Measurements from ENCODE around the gene ADCK1.
"Not testable (repeated sequence)": the region's sequence is repeated elsewhere in the genome, so short reads cannot be mapped to it uniquely, and the experiment has no call there.

The ADCK1 gene

DNA sequence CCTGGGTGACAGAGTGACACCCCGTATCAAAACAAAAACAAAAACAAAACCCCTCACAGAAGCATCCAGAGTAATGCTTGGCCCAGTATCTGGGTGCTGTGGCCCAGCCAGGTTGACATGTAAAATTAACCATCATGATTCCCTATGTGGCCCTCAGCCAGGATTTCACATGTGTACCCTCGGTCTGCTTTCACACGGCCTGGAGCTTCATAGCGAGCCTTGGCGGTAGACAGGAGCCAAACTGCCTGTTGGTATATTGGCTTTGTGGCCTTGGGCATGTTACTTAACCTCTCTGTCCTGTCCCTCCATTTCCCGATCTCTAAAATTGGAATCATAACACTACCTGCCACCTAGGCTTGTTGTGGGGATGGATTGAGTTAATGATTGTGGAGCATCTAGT lies 65.5 kb downstream of the ADCK1 start:
- no peak for DNase-seq (ENCODE audit: low read depth in 2 of 2)

DNA sequence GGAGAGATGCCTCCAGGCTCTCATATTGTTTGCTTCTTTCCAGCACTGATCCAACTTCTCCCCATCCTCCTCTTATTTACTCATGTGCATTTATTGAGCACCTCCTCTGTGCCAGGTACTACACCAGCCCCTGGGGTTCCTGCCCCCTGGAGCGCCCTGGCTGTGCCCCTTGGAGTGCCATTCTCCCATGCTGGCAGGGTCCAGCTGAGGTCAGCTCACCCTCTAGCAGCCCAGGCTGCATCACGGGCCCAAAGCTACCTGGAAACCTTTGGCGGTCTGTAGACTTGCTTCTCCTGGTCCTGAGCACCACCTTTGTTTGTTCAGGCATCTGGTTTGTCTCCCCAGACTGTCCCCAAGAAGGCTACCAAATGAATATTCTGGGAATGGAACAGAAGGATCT lies 67.0 kb downstream of the ADCK1 start:
- DNase-seq (ENCODE audit: low read depth in 2 of 2) = no peak

DNA sequence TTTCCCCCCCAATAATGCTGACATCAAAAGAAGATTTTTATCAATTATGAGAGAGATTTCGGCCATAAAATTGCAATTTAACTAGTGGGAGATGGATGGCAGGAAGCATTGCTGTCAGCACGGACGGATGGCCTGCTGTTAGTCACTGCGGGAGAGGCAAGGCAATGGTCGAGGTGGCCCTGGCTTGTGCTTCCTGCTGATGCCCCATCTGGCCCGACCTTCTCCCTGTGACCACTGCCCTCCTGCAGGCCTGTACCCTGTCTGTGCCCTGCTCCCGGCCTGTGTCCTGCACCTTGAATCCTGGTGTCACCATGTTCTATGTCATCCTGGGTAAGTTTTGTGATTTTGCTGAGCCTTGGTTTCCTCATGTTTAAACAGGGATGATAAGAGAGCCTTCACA lies 67.6 kb downstream of the ADCK1 start:
- no peak for DNase-seq (ENCODE audit: low read depth in 2 of 2)

DNA sequence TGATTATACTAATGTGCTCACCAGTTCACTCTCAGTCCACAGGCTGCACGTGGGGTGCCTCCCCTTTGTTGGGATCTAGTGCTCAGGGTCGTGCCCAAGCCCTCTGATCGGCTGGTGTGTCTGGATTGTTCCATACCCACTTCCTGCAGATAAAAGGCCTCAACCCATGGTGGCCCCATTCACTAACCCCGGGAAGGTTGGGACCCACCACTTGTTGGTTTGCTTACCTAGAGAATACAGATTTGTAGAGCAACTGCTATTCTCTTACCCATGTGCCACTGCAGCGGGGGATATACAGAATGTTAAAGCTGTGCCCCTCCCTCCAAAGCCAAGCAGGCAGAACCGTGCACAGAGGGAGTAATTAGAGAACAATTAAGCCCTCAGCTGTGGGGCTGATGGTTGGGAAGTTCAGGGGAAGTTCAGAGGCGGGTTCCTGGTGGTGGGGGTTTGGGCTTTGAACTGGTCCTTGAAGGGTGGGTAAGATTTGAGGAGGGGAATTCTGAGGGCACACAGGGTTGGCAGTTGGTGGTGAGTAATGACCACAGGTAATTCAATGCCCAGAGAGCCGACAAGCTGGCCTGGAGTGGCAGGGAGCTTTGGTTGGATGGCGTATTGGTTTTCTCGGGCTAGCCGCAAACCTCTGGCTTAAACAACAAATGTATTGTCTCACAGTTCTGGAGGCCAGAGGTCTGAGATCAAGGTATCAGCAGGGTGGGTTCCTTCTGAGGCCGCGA lies 68.8 kb downstream of the ADCK1 start:
- no peak for DNase-seq (ENCODE audit: low read depth in 2 of 2)

DNA sequence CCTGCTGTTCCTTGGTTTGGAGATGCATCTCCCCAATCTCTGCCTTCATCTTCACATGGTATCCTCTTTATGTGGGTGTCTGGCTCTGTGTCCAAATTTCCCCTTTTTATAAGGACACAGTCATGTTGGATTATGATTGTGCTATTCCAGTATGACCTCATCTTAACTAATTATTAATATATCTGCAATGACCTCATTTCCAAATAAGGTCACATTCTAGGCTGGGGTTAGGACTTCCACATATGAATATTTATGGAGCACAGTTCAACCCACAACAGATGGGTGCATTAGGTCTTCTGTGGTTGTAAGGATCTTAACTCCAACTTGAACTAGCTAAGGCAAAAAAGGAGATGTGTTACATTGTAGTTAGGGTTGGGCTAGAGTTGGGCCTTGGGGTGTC lies 69.4 kb downstream of the ADCK1 start:
- DNase-seq (ENCODE audit: low read depth in 2 of 2) = no peak

DNA sequence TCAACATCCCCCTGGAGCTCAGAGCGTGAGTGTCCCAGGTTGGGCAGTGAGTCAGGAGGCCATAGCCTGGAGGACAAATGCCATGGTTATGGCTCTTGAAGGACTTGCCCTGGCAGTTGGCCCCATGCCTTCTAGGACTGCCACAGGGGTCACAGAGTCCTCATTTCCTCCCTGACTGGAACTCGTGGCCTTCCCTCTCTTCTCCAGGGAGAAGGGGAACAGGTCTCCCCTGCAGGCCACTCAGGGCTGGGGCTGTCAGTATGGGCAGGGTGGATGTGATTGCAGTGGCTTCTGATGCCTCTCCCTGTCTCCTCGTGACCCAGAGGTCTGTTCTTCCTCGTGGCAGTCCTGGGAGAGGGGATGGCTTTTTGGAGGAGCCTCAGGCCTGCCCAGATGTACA lies 70.7 kb downstream of the ADCK1 start:
- DNase-seq (ENCODE audit: low read depth in 2 of 2) = no peak

DNA sequence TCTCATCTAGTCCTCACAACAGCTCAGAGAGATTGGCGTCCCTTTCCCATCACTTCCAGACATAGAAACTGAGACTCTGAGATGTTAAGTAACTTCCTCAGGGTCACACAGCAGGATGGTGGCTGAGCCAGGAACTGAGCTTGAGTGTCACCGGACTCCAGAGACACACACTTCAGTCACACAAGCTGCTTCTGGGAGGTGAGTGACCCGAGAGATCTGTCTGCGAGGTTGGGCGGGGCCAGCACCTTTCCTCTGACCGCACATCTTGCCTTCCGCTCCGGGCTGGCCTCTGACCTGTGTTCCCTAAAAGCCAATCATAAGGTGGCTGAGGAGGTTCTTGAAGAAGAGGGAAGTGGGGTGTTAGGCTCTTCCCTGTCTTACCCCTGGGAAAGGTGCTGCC lies 72.2 kb downstream of the ADCK1 start:
- no peak for DNase-seq (ENCODE audit: low read depth in 2 of 2)

DNA sequence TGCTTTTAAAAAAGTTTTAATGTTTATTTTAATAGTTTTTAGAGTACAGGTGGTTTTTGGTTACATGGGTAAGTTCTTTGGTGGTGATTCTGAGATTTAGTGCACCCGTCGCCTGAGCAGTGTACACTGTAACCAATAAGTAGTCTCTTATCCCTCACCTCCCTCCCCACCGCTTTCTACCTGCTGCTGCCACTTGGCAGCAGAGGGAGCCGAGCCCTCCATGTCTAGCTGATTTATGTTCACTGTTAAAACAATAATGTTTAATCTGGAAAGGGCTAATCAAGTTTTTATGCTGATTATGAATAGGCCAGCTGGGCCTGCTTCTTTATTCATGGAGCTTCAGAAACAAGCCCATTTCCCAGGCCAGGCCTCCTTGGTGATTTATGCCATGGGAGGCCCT lies 73.1 kb downstream of the ADCK1 start:
- DNase-seq (ENCODE audit: low read depth in 2 of 2) = no peak

DNA sequence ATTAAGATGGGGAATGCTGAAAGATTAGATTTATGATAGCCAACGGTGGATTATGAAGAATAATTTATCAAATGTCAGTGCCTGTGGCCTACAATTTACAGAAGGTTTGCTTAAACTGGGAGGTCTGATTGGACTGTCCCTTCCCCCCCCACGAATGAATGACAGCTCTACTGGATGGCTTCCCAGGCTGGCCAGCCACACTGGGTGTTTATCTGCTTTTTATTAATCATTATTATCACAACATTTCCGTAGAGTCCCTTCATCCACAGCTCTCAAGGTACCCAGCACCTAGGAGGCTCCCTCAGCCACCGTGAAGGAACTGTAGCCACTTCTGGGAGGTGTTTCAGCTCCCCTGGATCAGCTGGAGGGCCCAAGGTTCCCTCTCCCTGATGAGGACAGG lies 78.9 kb downstream of the ADCK1 start:
- no peak for DNase-seq (ENCODE audit: low read depth in 2 of 2)

DNA sequence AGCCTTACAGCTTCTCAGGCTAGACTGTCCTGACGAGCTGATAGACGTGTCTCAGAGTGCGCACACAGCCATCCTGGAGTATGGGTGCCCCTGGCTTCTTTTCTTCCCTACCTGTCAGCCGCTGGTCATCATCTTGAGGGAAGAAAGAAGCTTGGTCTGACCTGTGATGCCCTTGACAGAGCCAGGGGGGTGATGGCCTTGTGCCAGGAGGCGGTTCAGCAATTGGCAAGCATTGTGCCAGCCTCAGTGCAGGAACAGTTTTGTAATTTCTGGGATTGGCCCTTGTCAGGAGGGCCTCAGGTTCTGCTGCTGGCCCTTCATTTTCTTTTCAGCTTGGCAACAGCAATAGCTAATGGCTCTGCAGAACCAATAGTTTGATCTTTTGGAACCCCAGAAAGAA lies 80.1 kb downstream of the ADCK1 start:
- DNase-seq (ENCODE audit: low read depth in 2 of 2) = no peak

DNA sequence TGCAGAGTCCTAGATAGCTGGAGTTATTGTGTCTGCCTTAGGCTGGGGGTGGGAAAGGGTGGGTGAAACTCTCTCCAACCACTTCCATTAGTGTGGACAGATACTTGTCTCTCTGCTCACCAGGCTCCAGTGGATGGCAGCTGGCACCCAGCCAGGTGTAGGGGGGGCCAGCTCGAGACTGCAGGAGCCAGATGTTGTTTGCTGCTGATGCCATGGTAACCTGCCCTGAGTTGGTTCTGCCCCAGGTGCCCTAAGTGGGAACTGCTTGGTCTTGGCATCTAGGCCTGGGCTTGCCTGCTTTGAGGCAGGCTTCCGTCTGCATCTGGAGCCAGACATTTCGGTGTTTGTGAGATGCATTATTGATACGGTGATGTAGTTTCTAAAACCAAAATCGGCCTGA lies 82.2 kb downstream of the ADCK1 start:
- no peak for DNase-seq (ENCODE audit: low read depth in 2 of 2)

DNA sequence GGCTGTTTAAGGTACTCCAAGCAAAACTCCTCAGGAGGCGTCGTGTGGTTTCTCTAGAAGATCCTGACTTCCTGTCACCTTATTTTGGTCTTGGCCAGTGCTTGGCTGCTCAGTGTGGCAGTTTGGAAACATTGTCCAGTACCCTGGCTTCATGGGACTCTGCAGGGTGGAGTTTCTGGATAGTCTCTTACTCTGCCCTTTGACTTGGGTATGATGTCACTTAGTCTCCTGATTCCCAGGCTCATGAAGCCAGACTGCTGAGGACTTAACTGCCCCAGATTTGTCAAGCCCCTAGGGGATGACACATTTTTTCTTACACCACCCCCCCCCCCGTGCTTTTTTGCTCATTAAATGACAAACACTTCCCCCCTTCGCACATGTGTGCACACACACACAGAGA lies 82.7 kb downstream of the ADCK1 start:
- no peak for DNase-seq (ENCODE audit: low read depth in 2 of 2)

DNA sequence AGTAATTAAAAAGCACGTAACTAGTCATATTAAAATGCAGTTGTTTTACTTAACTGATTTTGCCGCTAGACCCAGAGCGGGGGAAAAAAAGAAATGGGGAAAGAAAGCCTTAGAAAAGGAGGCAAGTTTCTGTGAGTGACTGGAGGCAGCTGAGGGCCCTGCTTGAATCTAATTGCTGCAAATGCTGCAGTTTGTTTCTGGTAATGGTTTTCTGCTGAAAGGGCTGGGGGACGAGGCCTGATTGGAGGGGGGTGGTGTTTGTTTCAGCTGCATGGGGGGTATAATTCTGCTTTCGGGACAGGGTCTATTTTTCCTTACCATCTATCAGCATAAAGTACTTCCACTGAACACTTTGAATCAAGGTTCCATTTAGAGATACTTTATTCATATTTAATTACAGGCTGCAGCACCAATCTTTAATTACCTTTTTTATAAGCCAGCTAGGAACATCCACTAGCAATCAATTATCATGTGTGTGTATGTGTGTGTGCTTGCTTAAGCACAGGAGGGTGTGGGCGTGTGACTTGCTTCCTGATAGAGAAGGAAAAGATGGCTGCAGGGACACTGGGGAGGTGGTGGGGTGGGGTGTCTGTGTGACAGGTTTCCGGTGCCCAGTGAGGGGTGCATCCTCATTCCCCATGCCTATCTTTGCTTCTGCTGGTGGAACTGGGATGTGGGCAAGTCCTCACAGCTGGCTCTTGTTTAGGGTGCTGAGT lies 83.4 kb downstream of the ADCK1 start:
- DNase-seq (ENCODE audit: low read depth in 2 of 2) = no peak

DNA sequence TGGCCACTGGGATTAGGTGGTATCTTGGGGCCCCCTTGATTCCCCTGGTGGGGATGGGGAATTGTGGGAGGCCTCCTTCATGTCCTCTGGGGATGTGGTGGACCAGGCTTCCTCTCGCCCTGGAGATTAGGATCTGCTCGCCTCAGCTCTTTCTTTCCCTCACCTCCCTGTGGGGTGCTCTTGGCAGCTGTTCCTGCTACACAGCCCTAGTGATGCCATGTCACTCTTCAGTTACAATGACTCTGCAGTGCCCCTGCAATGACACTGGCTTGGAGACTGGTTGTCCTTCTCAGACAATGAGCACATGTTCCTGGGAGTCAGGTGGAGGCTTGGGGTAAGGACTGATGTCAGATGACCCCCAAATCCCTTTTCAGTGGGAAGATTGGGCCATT lies 83.9 kb downstream of the ADCK1 start:
- DNase-seq (ENCODE audit: low read depth in 2 of 2) = no peak

DNA sequence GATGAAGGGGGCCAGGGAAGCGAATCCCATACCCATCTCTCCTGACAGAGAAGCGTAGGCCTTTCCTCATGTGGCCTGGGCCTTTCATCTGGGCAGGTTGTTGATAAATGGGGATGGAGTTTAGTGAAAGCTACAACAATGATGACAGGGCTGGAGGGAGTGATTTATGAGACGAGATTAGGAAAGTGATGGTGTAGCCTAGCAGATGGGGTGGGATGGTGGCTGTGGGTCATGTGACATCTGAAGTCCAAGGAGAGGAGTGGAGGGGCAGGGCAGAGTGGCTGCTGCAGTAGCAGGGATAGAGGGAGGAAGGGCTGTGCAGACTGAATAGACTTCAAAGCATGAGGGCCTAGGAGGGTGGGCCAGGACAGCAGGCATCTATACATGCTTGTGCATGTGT lies 85.5 kb downstream of the ADCK1 start:
- DNase-seq (ENCODE audit: low read depth in 2 of 2) = no peak

DNA sequence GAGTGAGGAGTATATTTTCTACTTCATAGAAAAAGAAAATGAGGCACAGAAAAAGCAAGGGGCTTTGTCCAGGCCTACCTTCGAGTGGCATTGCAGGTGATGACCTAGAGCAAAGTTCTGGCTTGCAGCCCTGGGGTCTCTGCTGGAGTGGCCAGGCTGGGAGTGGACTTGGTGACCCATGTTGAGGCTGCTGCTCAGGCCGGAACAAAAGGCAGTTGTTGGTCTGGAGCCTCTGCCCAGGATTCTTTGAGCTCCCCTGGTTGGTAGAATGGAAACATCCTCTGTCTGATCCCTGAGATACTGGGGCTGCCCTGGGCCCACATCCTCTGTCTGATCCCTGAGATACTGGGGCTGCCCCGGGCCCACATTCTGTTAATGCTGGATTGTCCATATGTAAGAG lies 86.1 kb downstream of the ADCK1 start:
- no peak for DNase-seq (ENCODE audit: low read depth in 2 of 2)

DNA sequence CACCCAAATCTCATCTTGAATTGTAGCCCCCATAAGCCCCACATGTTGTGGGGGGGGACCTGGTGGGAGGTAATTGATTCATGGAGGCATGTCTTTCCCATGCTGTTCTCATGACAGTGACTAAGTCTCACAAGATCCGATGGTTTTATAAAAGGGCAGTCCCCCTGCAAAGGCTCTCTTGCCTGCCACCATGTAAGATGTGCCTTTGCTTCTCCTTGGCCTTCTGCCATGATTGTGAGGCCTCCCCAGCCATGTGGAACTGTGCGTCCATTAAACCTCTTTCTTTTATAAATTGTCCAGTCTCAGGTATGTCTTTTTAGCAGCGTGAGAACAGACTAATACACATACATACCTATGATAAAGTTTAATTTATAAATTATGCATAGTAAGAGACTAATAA lies 89.0 kb downstream of the ADCK1 start:
- not testable (repeated sequence) for DNase-seq (ENCODE audit: low read depth in 2 of 2)

DNA sequence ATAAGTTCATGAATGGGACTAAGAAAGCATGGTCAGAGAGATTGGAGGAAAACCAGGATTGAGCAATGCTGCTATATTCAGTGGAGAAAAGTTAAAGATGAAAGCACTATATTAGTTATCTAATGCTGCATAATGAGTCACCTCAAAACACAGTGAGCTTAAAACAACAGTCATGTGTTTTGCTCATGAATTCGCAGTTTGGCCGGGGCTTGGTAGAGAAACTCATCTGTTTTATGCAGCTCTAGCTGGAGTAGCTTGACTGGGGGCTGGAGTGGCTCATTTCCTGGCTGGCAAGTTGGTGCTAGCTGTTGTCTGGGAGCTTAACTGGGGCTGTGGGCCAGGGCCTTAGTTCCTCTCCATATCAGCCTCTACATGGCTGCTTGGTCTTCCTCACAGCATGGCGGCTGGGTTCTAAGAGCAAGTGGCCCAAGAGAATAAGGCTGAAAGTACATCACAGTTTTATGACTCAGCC lies 90.1 kb downstream of the ADCK1 start:
- DNase-seq (ENCODE audit: low read depth in 2 of 2) = no peak

DNA sequence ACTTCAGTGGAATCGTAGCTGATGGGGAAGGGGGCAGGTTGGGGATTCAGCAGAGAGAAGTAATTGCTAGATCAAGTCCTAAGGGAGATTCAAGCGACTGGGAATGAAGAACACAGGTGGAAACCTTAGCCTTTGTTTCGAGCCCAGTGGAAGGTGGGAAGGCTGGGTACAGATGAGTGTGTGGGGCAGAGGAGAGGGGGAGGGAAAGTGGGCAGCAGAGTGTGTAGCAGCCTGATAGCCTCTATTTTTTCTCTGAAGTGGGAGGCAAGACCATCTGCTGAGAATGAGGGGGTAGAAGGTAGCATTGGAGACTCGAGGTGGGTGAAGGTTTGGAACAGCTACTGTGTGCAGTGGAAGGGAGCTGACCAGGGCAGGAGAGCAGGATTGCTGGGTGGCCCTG lies 91.0 kb downstream of the ADCK1 start:
- DNase-seq (ENCODE audit: low read depth in 2 of 2) = no peak

DNA sequence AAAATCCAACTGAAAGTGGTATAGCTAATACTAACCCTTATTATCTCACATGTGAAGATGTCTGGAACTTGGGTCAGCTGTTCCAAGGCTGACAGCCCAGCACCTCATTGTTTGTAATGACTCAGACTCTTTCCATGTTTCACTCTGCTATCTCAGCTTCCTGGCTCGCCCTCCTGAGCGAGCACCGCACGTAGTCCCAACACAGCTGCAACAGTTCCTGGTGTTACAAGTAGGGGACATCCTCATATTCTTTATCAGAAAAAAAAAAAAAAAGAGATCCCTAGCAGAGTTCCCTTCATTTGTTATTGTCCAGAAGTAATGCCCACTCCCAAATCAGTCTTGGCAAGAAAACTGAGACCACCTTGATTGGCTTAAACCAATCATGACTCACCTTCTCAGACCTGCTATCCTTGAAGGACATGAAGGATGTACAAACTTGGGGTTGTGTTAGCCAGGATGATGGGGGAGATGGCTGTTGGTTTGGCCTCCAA lies 92.5 kb downstream of the ADCK1 start:
- no peak for DNase-seq (ENCODE audit: low read depth in 2 of 2)

DNA sequence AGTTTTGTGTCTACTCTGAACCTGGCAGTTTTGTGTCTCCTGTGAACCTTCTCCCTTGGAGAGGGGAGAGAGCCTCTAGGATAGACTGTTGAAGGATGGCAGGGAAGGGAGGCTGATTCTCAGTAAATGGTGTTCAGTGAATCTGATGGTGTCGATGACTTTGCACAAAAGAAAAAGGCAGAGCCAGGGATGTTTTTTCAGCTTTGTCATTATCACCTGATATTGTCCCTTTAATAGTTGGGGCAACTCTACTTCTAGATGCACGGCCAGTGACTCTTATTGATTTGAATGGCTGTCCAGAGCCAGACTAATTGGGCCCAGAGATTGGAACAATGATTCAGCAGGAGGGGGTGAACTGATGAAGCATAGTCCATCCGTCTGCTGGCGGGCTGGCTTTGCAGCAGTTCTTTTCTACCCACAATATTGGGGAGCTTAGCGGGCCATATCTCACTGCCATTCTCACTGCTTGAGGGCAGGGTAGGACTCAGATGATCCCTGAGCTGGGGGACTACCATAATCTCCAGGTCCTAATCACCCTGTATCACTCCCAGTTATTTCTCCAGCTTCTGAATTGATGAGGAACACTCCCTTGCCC lies 93.1 kb downstream of the ADCK1 start:
- no peak for DNase-seq (ENCODE audit: low read depth in 2 of 2)

DNA sequence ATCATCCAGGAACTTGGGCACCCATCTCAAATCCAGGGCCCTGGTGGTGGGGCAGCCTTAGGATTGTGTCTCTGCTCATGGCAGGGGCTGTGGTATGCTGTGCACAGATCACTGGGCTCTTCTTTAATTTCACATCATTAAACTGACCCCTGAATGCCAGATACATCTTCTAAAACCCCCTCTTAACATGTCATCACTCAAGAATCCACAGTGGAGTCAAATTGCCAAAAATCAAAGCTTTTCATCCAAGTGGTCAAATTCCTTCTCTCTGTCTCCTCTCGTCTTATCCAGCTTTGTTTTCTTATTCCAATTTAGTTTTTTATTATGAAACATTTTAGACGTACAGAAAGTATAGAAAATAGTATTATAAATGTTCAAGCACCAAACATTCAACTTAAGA lies 97.5 kb downstream of the ADCK1 start:
- DNase-seq (ENCODE audit: low read depth in 2 of 2) = no peak

DNA sequence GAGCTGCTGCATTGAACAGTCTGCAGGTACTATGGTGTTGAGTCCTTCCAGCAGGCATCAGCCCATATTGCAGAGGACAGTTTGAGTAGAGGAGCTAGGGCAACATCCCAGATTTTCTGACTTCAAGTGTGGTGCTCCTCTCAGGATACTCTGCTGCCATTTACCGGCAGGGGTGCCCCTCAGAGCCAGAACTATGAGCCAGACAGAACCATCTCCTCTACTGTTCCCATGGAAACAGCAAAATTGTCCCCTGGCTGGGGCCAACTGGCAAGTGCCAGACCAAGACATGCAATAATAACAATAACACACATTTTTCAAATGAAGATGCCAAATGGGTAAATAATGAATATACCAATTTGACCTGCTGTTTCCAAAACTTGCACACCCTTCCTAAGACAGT lies 102.9 kb downstream of the ADCK1 start:
- DNase-seq (ENCODE audit: low read depth in 2 of 2) = no peak
